22Rv1 (cell line): ENCODE results near the gene ZFY.
"Not testable (repeated sequence)": the region's sequence is repeated elsewhere in the genome, so short reads cannot be mapped to it uniquely, and the experiment has no call there.

Experiments
- CTCF ChIP-seq: fragments of 450-650 bp; IDR thresholded peaks from 2 replicates; pipeline ENCODE4 v1.5.1; 2017; ENCODE audit warnings: mild to moderate bottlenecking
- ZFX ChIP-seq: fragments of 450-650 bp; IDR thresholded peaks from 2 replicates; pipeline ENCODE4 v1.6.1; 2017; ENCODE audit warnings: antibody characterized with exemption, borderline replicate concordance

- not testable (repeated sequence) for TF ChIP-seq CTCF, ZFX
These were observed 70.8 kb downstream of the ZFY start for GRCh38 chrY:3006031-3006430.
